Measurements from ENCODE around the gene HNF4A. TPM values are rescaled to one million over a fixed set of nuclear protein-coding genes. Genes with fewer than 3 reads are reported as not detected.

Gene HNF4A
- total and polyA plus RNA-seq, 2 of the 4 experiments (the other 2 are of a cell fraction): not detected

- TF ChIP-seq ELK1 (IDR thresholded peaks at IDR 0.05; ENCODE audit: borderline replicate concordance, low read depth, low read length) (no peak), BHLHE40 (IDR thresholded peaks at IDR 0.05; ENCODE audit: low read depth, low read length) (no peak), RFX5 (IDR thresholded peaks at IDR 0.05; ENCODE audit: low read depth, low read length) (no peak), RCOR1 (IDR thresholded peaks at IDR 0.05; ENCODE audit: insufficient replicate concordance, low read length) (no peak), FOS (IDR thresholded peaks at IDR 0.05; ENCODE audit: low read depth, low read length) (no peak), CEBPB (IDR thresholded peaks at IDR 0.05; ENCODE audit: low read depth, low read length) (no peak), CTCF (conservative IDR thresholded peaks at IDR 0.05; ENCODE audit: low read depth, low read length) (no peak), SMC3 (IDR thresholded peaks at IDR 0.05; ENCODE audit: low read depth, low read length) (no peak), MXI1 (IDR thresholded peaks at IDR 0.05; ENCODE audit: borderline replicate concordance, low read depth, low read length) (no peak), POLR2A (IDR thresholded peaks at IDR 0.05; ENCODE audit: low read depth, low read length) (no peak), CHD1 (IDR thresholded peaks at IDR 0.05; ENCODE audit: low read depth, low read length) (no peak), NFE2L2 (IDR thresholded peaks at IDR 0.05; ENCODE audit: low read depth, low read length) (no peak), RAD21 (IDR thresholded peaks at IDR 0.05; ENCODE audit: low read length) (no peak), MAFK (IDR thresholded peaks at IDR 0.05; ENCODE audit: low read depth, low read length) (no peak), MAZ (IDR thresholded peaks at IDR 0.05; ENCODE audit: borderline replicate concordance, low read depth, low read length) (no peak)
These were observed 78.4 kb downstream of the HNF4A start for GRCh38 chr20:44433751-44434538.

More at GRCh38 chr20:44433751-44434538, 78.4 kb downstream of the HNF4A start:
- Histone ChIP-seq H2AFZ (replicated peaks; ENCODE audit: low read length, poor library complexity) (no peak overlapping the region), H4K5ac (ENCODE audit: low read depth, low read length) (no peak overlapping the region), H3K14ac (replicated peaks; ENCODE audit: low read depth, low read length) (no peak overlapping the region), H3K4ac (ENCODE audit: low read depth, low read length) (no peak overlapping the region), H4K91ac (ENCODE audit: insufficient read depth, low read depth, low read length) (no peak overlapping the region), H3K27me3 (ENCODE audit: control insufficient read depth, insufficient read depth, low read length) (peaks cover 38% of the 10 kb centered on the region), H2AK9ac (replicated peaks; ENCODE audit: low read depth, low read length, poor library complexity) (no peak overlapping the region), H2BK20ac (ENCODE audit: low read depth, low read length) (no peak overlapping the region), H3K4me1 (ENCODE audit: control insufficient read depth, insufficient read depth, low read length) (no peaks in the 10 kb centered on the region), H3K23ac (ENCODE audit: low read depth, low read length) (no peak overlapping the region), H3K9ac (ENCODE audit: low read depth, low read length) (no peak overlapping the region), H3K27ac (ENCODE audit: insufficient read depth, low read length) (no peak overlapping the region), H3K79me1 (ENCODE audit: low read depth in 1 of 2, low read length in 2 of 2) (no peaks in the 10 kb centered on the region), H3K36me3 (ENCODE audit: control insufficient read depth, insufficient read depth, low read length) (no peaks in the 10 kb centered on the region), H4K8ac (ENCODE audit: low read depth in 2 of 2, low read length in 2 of 2) (no peak overlapping the region), H3K4me3 (ENCODE audit: insufficient read depth, low read depth, low read length) (no peak overlapping the region), H2BK15ac (ENCODE audit: low read depth, low read length) (no peak overlapping the region), H3K9me1 (ENCODE audit: insufficient read depth, low read length) (no peaks in the 10 kb centered on the region), H2BK5ac (ENCODE audit: low read depth, low read length, poor library complexity, severe bottlenecking) (no peak overlapping the region), H2AK5ac (ENCODE audit: low read depth, low read length) (no peak overlapping the region), H3K56ac (ENCODE audit: extremely low read depth, insufficient read depth, low read length) (no peak overlapping the region), H3K4me2 (ENCODE audit: low read depth, low read length) (no peak overlapping the region), H3K9me3 (ENCODE audit: control insufficient read depth, insufficient read depth, low read length) (no peaks in the 10 kb centered on the region), H3K18ac (ENCODE audit: low read depth, low read length) (no peak overlapping the region), H4K20me1 (ENCODE audit: insufficient read depth, low read length) (no peaks in the 10 kb centered on the region), H2BK120ac (ENCODE audit: low read depth, low read length) (no peak overlapping the region)
- ChIA-PET POLR2A (ENCODE audit: unreplicated experiment) (no interaction called here), CTCF (no interaction called here)
- intact Hi-C loops (cut with micrococcal nuclease): no loop called here
- in situ Hi-C loops (cut with MboI; ENCODE audit: low sequenced_read_pairs): no loop called here
- no TSS peak for BruUV-seq (replicated peaks)
- 67% methylated on average over 4 of the region's 24 CpGs; no CpG with 5 or more reads in 1 of the 2 experiments for WGBS, 2 experiments (ENCODE audit: extremely low coverage in 2 of 2, insufficient read length in 1 of 2)
- ATAC-seq (ENCODE audit: low read depth) (no peak), DNase-seq (no peak)
- dilution Hi-C loops (cut with HindIII; ENCODE audit: low sequenced_read_pairs, unreplicated experiment): no loop called here
